PC-3 (cell line): ENCODE data around the gene CSMD2. TPM values are rescaled to one million over a fixed set of nuclear protein-coding genes. Genes with fewer than 3 reads are reported as not detected.

Source experiments
- ATAC-seq: fragments of 200-7000 bp; cut with Tn5 transposase; 2 replicates; pipeline ENCODE4 v1.9.1; 2020; ENCODE audit warnings: mild to moderate bottlenecking, moderate library complexity
- BruUV-seq: library from RNA; stranded (reverse); fragments of 400-500 nt; replicated peaks from 2 replicates; lab custom pipeline; 2021; lab: Mats Ljungman, UMichigan
- CTCF ChIA-PET: fragments of 300-600 bp; sonication (Branson Sonifier 250); formaldehyde crosslinking; loops from one replicate; lab custom pipeline; 2022; ENCODE audit warnings: antibody characterized with exemption; lab: Charles Lee
- POLR2A ChIA-PET: fragments of 300-600 bp; sonication (Branson Sonifier 250); formaldehyde crosslinking; loops from one replicate; lab custom pipeline; 2022; ENCODE audit warnings: antibody characterized with exemption; ENCODE audit not compliant: unreplicated experiment; lab: Charles Lee
- DNase-seq: peaks from one replicate; pipeline ENCODE4 v3.0.0-alpha.2; 2015
- H2AFZ ChIP-seq: fragments of 300-600 bp; sonication (generic); 2 replicates; pipeline ENCODE4 v1.6.0; 2016; ENCODE audit warnings: antibody characterized with exemption, low read length
- H3F3A ChIP-seq: fragments of 300-600 bp; sonication (generic); one replicate; pipeline ENCODE4 v1.6.0; 2017; ENCODE audit warnings: antibody characterized with exemption, low read length, control low read depth, mild to moderate bottlenecking; ENCODE audit not compliant: unreplicated experiment
- H3K27ac ChIP-seq: fragments of 300-600 bp; sonication (generic); 2 replicates; pipeline ENCODE4 v1.5.1; 2016; ENCODE audit warnings: mild to moderate bottlenecking, low read length
- H3K27me3 ChIP-seq: fragments of 300-600 bp; sonication (generic); 2 replicates; pipeline ENCODE4 v1.6.1; 2016; ENCODE audit warnings: low read length, mixed read lengths
- H3K36me3 ChIP-seq: fragments of 300-600 bp; sonication (generic); 2 replicates; pipeline ENCODE4 v1.6.1; 2016; ENCODE audit warnings: low read depth, mixed run types, low read length, mixed read lengths
- H3K4me1 ChIP-seq: fragments of 300-600 bp; sonication (generic); 2 replicates; pipeline ENCODE4 v1.5.1; 2016; ENCODE audit warnings: low read length; ENCODE audit not compliant: insufficient read depth
- H3K4me2 ChIP-seq: fragments of 300-600 bp; sonication (generic); 2 replicates; pipeline ENCODE4 v1.6.0; 2016; ENCODE audit warnings: low read length
- H3K4me3 ChIP-seq: fragments of 300-600 bp; sonication (generic); 2 replicates; pipeline ENCODE4 v1.5.1; 2016; ENCODE audit warnings: mild to moderate bottlenecking, low read length, mixed read lengths
- H3K79me2 ChIP-seq: fragments of 300-600 bp; sonication (generic); 2 replicates; pipeline ENCODE4 v1.6.1; 2017; ENCODE audit warnings: low read length, mixed read lengths
- H3K9ac ChIP-seq: fragments of 300-600 bp; sonication (generic); 2 replicates; pipeline ENCODE4 v1.6.0; 2016; ENCODE audit warnings: mild to moderate bottlenecking, low read length
- H3K9me2 ChIP-seq: fragments of 300-600 bp; sonication (generic); replicated peaks from 2 replicates; pipeline ENCODE4 v1.6.1; 2016; ENCODE audit warnings: mixed run types, low read length, mixed read lengths
- H3K9me3 ChIP-seq: fragments of 300-600 bp; sonication (generic); 2 replicates; pipeline ENCODE4 v1.6.1; 2016; ENCODE audit warnings: low read length, mixed read lengths
- H4K20me1 ChIP-seq: fragments of 300-600 bp; sonication (generic); 2 replicates; pipeline ENCODE4 v1.6.1; 2016; ENCODE audit warnings: low read length, mixed read lengths
- CTCF ChIP-seq: fragments of 300-600 bp; sonication (generic); conservative IDR thresholded peaks from 2 replicates; pipeline ENCODE4 v1.5.1; 2017; ENCODE audit warnings: antibody characterized with exemption, low read depth, mild to moderate bottlenecking, low read length
- EZH2 ChIP-seq: fragments of 300-600 bp; sonication (generic); IDR thresholded peaks from one replicate; pipeline ENCODE4 v1.6.1; 2017; ENCODE audit warnings: antibody characterized with exemption, mild to moderate bottlenecking, low read length; ENCODE audit not compliant: unreplicated experiment
- EZH2phosphoT487 ChIP-seq: fragments of 300-600 bp; sonication (generic); IDR thresholded peaks from 2 replicates; pipeline ENCODE4 v1.6.1; 2018; ENCODE audit warnings: mild to moderate bottlenecking, antibody characterized with exemption, low read length, borderline replicate concordance
- intact Hi-C: fragments of 100-400 bp; cut with micrococcal nuclease; formaldehyde crosslinking; loops from 2 replicates; pipeline ENCODE4 v1.9.0; 2023
- total RNA-seq: library from RNA; depleted of rRNA; stranded (reverse); fragments of >200 nt; gene quantifications from 2 replicates; pipeline ENCODE4 v1.2.3, GENCODE V29; 2014

CSMD2 gene
- total RNA-seq, 1 experiment from 2014 or later: not detected

- DNase-seq: no peak
- POLR2A ChIA-PET: no interaction called here
- ATAC-seq: no peak
- Histone ChIP-seq H3K27ac (no peak overlapping the region), H3K4me1 (no peaks in the 10 kb centered on the region), H3K79me2 (no peaks in the 10 kb centered on the region), H3K36me3 (no peaks in the 10 kb centered on the region), H3K9me2 (no peaks in the 10 kb centered on the region), H4K20me1 (no peaks in the 10 kb centered on the region), H3F3A (no peaks in the 10 kb centered on the region), H3K4me2 (no peak overlapping the region), H3K4me3 (no peak overlapping the region), H3K27me3 (no peaks in the 10 kb centered on the region), H3K9ac (no peak overlapping the region), H3K9me3 (no peaks in the 10 kb centered on the region), H2AFZ (no peak overlapping the region)
- CTCF ChIA-PET: no interaction called here
- TF ChIP-seq EZH2phosphoT487 (no peak), CTCF (no peak), EZH2 (no peak)
- BruUV-seq: no TSS peak
- intact Hi-C loops: no loop called here
Measured at GRCh38 chr1:33921281-33921680, 243.7 kb downstream of the CSMD2 start.

DNA sequence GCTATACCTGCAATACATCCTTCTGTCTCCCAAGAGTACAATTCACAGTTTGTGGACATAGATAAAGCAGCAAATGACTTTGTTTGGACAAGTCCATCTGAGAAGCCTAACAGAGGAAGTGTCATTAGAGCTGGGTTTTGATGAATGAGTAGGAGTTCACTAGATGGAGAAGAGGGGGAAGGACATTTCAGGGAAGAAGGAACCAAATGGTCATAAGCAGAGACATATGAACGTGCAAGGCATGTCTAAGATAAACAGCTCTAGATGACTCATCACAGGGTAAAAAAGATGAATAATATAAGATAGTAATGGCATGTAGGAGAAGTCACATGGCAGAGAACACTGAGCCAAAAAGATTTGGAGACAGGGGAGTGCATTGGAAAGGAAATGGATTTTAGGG is 246.7 kb downstream of the CSMD2 start:
- Histone ChIP-seq H3K9ac (no peak overlapping the region), H4K20me1 (no peaks in the 10 kb centered on the region), H3K9me3 (no peaks in the 10 kb centered on the region), H3K4me2 (no peak overlapping the region), H3F3A (no peaks in the 10 kb centered on the region), H3K79me2 (no peaks in the 10 kb centered on the region), H3K36me3 (no peaks in the 10 kb centered on the region), H3K4me1 (no peaks in the 10 kb centered on the region), H3K4me3 (no peak overlapping the region), H2AFZ (no peak overlapping the region), H3K27me3 (no peaks in the 10 kb centered on the region), H3K9me2 (no peaks in the 10 kb centered on the region), H3K27ac (no peak overlapping the region)
- no peak for ATAC-seq
- TF ChIP-seq EZH2phosphoT487 (no peak), CTCF (no peak), EZH2 (no peak)
- ChIA-PET POLR2A (no interaction called here), CTCF (no interaction called here)
- DNase-seq: no peak
- no TSS peak for BruUV-seq
- intact Hi-C loops: no loop called here

- Histone ChIP-seq H3K4me2 (no peak overlapping the region), H3K27me3 (no peaks in the 10 kb centered on the region), H4K20me1 (no peaks in the 10 kb centered on the region), H3F3A (no peaks in the 10 kb centered on the region), H3K36me3 (no peaks in the 10 kb centered on the region), H3K4me1 (no peaks in the 10 kb centered on the region), H2AFZ (no peak overlapping the region), H3K27ac (no peak overlapping the region), H3K4me3 (no peak overlapping the region), H3K79me2 (no peaks in the 10 kb centered on the region), H3K9me3 (no peaks in the 10 kb centered on the region), H3K9ac (no peak overlapping the region), H3K9me2 (no peaks in the 10 kb centered on the region)
- BruUV-seq: no TSS peak
- intact Hi-C loops: no loop called here
- ChIA-PET POLR2A (no interaction called here), CTCF (no interaction called here)
- ATAC-seq: no peak
- TF ChIP-seq EZH2phosphoT487: no peak
- no peak for TF ChIP-seq CTCF
- no peak for TF ChIP-seq EZH2
- DNase-seq: no peak
Measured at GRCh38 chr1:33916786-33917185, 248.2 kb downstream of the CSMD2 start.
